Ishikawa (cell line): Measurements from ENCODE around the gene SNRPF.

Source experiments
- CEBPB ChIP-seq: IDR thresholded peaks from 2 replicates; pipeline ENCODE4 v1.6.1; 2012
- RAD21 ChIP-seq: IDR thresholded peaks from 2 replicates; pipeline ENCODE4 v1.6.1; 2012; ENCODE audit warnings: low read depth
- TF ChIP-seq, protein P1 (sequence below): IDR thresholded peaks from 2 replicates; pipeline ENCODE4 v1.6.1; 2012

DNA sequence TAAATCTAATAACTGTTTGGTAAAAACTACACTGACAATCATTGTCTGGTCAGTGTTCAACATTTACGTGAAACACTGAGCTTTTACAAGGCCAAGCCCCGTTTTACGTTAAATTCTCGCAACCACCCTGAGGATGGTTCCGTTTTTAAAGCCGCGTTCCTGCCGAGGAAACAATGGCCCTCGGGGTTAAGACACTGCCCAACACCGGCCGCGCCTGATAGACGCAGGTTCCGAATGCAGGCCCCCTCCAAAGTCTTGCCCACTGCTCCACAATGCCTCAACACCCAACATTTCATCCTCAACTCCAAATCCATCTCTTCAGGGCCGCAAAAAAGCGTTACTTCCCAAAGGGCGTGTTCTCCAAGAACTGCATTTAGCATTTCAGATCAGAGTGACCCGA lies 953 bp upstream of the SNRPF start:
- TF ChIP-seq, protein P1, sequence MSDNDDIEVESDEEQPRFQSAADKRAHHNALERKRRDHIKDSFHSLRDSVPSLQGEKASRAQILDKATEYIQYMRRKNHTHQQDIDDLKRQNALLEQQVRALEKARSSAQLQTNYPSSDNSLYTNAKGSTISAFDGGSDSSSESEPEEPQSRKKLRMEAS = no peak
- no peak for TF ChIP-seq RAD21
- TF ChIP-seq CEBPB = no peak
